HCT116 (cell line): Measurements from ENCODE around the gene PRIMPOL. TPM values are rescaled to one million over a fixed set of nuclear protein-coding genes. Genes with fewer than 3 reads are reported as not detected.

Source experiments
- ATAC-seq: fragments of 200-7000 bp; cut with Tn5 transposase; 2 replicates; pipeline ENCODE4 v1.9.1; 2020; ENCODE audit warnings: mild to moderate bottlenecking, moderate library complexity
- BruUV-seq: library from RNA; stranded (reverse); fragments of 400-500 nt; replicated peaks from 2 replicates; lab custom pipeline; 2021; lab: Mats Ljungman, UMichigan
- CTCF ChIA-PET: fragments of 300-600 bp; sonication (Branson Sonifier 250); formaldehyde crosslinking; loops from one replicate; lab custom pipeline; 2021; ENCODE audit warnings: antibody characterized with exemption; lab: Charles Lee
- POLR2A ChIA-PET: fragments of 300-600, 350-600 bp; sonication (Branson Sonifier 250); formaldehyde crosslinking; loops from one replicate; lab custom pipeline; 2021; ENCODE audit warnings: antibody characterized with exemption; lab: Charles Lee
- RAD21 ChIA-PET, 2 experiments: fragments of 300-600 bp; sonication (Branson Sonifier 250); formaldehyde crosslinking; loops; one replicate each; lab custom pipeline; 2023; ENCODE audit warnings: low total read pairs in 2 of 2; ENCODE audit not compliant: uncharacterized antibody in 2 of 2, unreplicated experiment in 2 of 2, low non-redundant PET in 1 of 2; lab: Charles Lee
- DNase-seq: peaks from one replicate; pipeline ENCODE4 v3.0.0-alpha.2; 2010; ENCODE audit warnings: low read depth, low spot score
- H2AFZ ChIP-seq: fragments of 200-600 bp; shearing (Covaris generic), sonication (generic); 2 replicates; pipeline ENCODE4 v1.6.1; 2017; ENCODE audit warnings: low read depth, mixed run types, mixed read lengths, antibody characterized with exemption, low read length; ENCODE audit not compliant: poor library complexity, severe bottlenecking
- H3K27ac ChIP-seq: 2 replicates; pipeline ENCODE4 v1.5.1; 2012; ENCODE audit warnings: low read depth, low read length
- H3K27me3 ChIP-seq: fragments of 200-600 bp; sonication (generic); 2 replicates; pipeline ENCODE4 v1.6.1; 2016; ENCODE audit warnings: mixed run types, low read length, mixed read lengths; ENCODE audit not compliant: insufficient read depth
- H3K36me3 ChIP-seq, 2 experiments: fragments of 200-500 bp in 1 of 2; fragments of 200-600 bp in 1 of 2; sonication (Bioruptor generic) in 1 of 2; sonication (generic) in 1 of 2; 2 replicates each; pipeline versions ENCODE4 v1.5.1 to v1.6.1; 2014 to 2016; ENCODE audit warnings: low read length in 2 of 2, inconsistent platforms in 1 of 2, mixed read lengths in 1 of 2, mixed run types in 1 of 2; ENCODE audit not compliant: insufficient read depth in 2 of 2, control insufficient read depth in 1 of 2
- H3K4me1 ChIP-seq, 2 experiments: fragments of 200-600 bp in 1 of 2; sonication (generic) in 1 of 2; 2 replicates each; pipeline versions ENCODE4 v1.5.1 to v1.6.1; 2012 to 2017; ENCODE audit warnings: low read length in 2 of 2, inconsistent platforms in 1 of 2, mild to moderate bottlenecking in 1 of 2, mixed read lengths in 1 of 2, mixed run types in 1 of 2, moderate library complexity in 1 of 2; ENCODE audit not compliant: insufficient read depth in 2 of 2, control insufficient read depth in 1 of 2
- H3K4me2 ChIP-seq: fragments of 200-600 bp; sonication (generic); 2 replicates; pipeline ENCODE4 v1.6.1; 2017; ENCODE audit warnings: mixed run types, low read length, mixed read lengths
- H3K4me3 ChIP-seq, 2 experiments: fragments of 200-600 bp in 1 of 2; sonication (generic) in 1 of 2; replicated peaks in 1 of 2; 2 replicates each; pipeline ENCODE4 v1.5.1; 2011 to 2016; ENCODE audit warnings: low read length in 2 of 2, control low read depth in 1 of 2, low read depth in 1 of 2, mild to moderate bottlenecking in 1 of 2, mixed read lengths in 1 of 2, mixed run types in 1 of 2
- H3K79me2 ChIP-seq: fragments of 200-600 bp; sonication (generic); 2 replicates; pipeline ENCODE4 v1.6.1; 2017; ENCODE audit warnings: mild to moderate bottlenecking, mixed run types, low read length, moderate library complexity, mixed read lengths; ENCODE audit not compliant: insufficient read depth
- H3K9ac ChIP-seq: fragments of 200-600 bp; sonication (generic); 2 replicates; pipeline ENCODE4 v1.6.1; 2016; ENCODE audit warnings: low read length, mixed read lengths
- H3K9me2 ChIP-seq: fragments of 200-600 bp; sonication (generic), shearing (Covaris generic); 2 replicates; pipeline ENCODE4 v1.6.1; 2017; ENCODE audit warnings: mixed run types, mild to moderate bottlenecking, moderate library complexity; ENCODE audit not compliant: insufficient read depth
- H3K9me3 ChIP-seq, 2 experiments: fragments of 200-500 bp in 1 of 2; fragments of 200-600 bp in 1 of 2; sonication (Bioruptor generic) in 1 of 2; sonication (generic) in 1 of 2; 2 replicates each; pipeline ENCODE4 v1.6.1; 2014 to 2017; ENCODE audit warnings: low read length in 2 of 2, mixed read lengths in 2 of 2, inconsistent platforms in 1 of 2, low read depth in 1 of 2, mild to moderate bottlenecking in 1 of 2, mixed run types in 1 of 2, moderate library complexity in 1 of 2; ENCODE audit not compliant: control insufficient read depth in 1 of 2, insufficient read depth in 1 of 2
- H4K20me1 ChIP-seq: fragments of 200-600 bp; sonication (generic), shearing (Covaris generic); 2 replicates; pipeline ENCODE4 v1.6.1; 2017; ENCODE audit warnings: mixed run types, mild to moderate bottlenecking, moderate library complexity; ENCODE audit not compliant: insufficient read depth
- ATF3 ChIP-seq: IDR thresholded peaks from 2 replicates; pipeline ENCODE4 v1.6.1; 2012
- CBX3 ChIP-seq: IDR thresholded peaks from 2 replicates; pipeline ENCODE4 v1.6.1; 2012; ENCODE audit warnings: low read depth
- EGR1 ChIP-seq: IDR thresholded peaks from 2 replicates; pipeline ENCODE4 v1.6.1; 2012; ENCODE audit warnings: low read depth
- EZH2phosphoT487 ChIP-seq: fragments of 200-600 bp; IDR thresholded peaks from 2 replicates; pipeline ENCODE4 v1.6.1; 2018; ENCODE audit warnings: antibody characterized with exemption, borderline replicate concordance
- JUND ChIP-seq: IDR thresholded peaks from 2 replicates; pipeline ENCODE4 v1.6.1; 2012
- MAX ChIP-seq: IDR thresholded peaks from 2 replicates; pipeline ENCODE4 v1.6.1; 2012
- REST ChIP-seq: IDR thresholded peaks from 2 replicates; pipeline ENCODE4 v1.6.1; 2012; ENCODE audit warnings: low read depth
- SIN3A ChIP-seq: IDR thresholded peaks from 2 replicates; pipeline ENCODE4 v1.6.1; 2012; ENCODE audit warnings: low read depth
- SP1 ChIP-seq: IDR thresholded peaks from 2 replicates; pipeline ENCODE4 v1.6.1; 2012; ENCODE audit warnings: low read depth
- YY1 ChIP-seq: IDR thresholded peaks from 2 replicates; pipeline ENCODE4 v1.6.1; 2011; ENCODE audit warnings: low read length, low read depth, moderate library complexity, mild to moderate bottlenecking; ENCODE audit not compliant: insufficient replicate concordance; ENCODE audit errors: extremely low read depth
- ZFX ChIP-seq: fragments of 450-650 bp; IDR thresholded peaks from 2 replicates; pipeline ENCODE4 v1.6.1; 2017
- ZNF274 ChIP-seq: fragments of 200-500 bp; sonication (Bioruptor generic); IDR thresholded peaks from 2 replicates; pipeline ENCODE4 v1.6.1; 2014; ENCODE audit warnings: mild to moderate bottlenecking, low read depth, low read length, inconsistent platforms
- intact Hi-C: fragments of 100-400 bp; cut with micrococcal nuclease; formaldehyde crosslinking; loops from 2 replicates; pipeline ENCODE4 v1.10.0; 2022
- total RNA-seq: library from RNA; stranded (reverse); gene quantifications from one replicate; pipeline ENCODE4 v1.2.1, GENCODE V29; 2021; ENCODE audit not compliant: unreplicated experiment

Gene PRIMPOL
- total RNA-seq, 1 experiment from 2014 or later, result 11.3 TPM

GRCh38 chr4:184612074-184612473, 37.5 kb upstream of the PRIMPOL start:
- Histone ChIP-seq H2AFZ (no peak overlapping the region), H3K4me3 (no peak overlapping the region), H3K36me3 (no peaks in the 10 kb centered on the region), H3K9me3 (no peaks in the 10 kb centered on the region), H3K4me1 (no peaks in the 10 kb centered on the region), H3K27me3 (no peaks in the 10 kb centered on the region), H3K9ac (no peak overlapping the region), H3K4me2 (no peak overlapping the region), H4K20me1 (no peaks in the 10 kb centered on the region), H3K9me2 (no peaks in the 10 kb centered on the region), H3K79me2 (no peaks in the 10 kb centered on the region), H3K27ac (no peak overlapping the region)
- TF ChIP-seq SIN3A (no peak), EGR1 (no peak), REST (no peak), SP1 (no peak), YY1 (no peak), MAX (no peak)
- ChIA-PET CTCF (no interaction called here), RAD21 (no interaction called here), POLR2A (no interaction called here)
- DNase-seq, result no peak
- no TSS peak for BruUV-seq
- intact Hi-C loops, result no loop called here
- ATAC-seq, result no peak

GRCh38 chr4:184613405-184613804, 36.1 kb upstream of the PRIMPOL start:
- H3K4me1 ChIP-seq, result no peaks in the 10 kb centered on the region
- H3K27me3 ChIP-seq, result no peaks in the 10 kb centered on the region
- no peak overlapping the region for H3K4me3 ChIP-seq
- intact Hi-C loops, result no loop called here
- no peaks in the 10 kb centered on the region for H3K9me3 ChIP-seq
- ATAC-seq (no peak), DNase-seq (no peak)
- CTCF ChIA-PET, result no interaction called here
- no peak overlapping the region for H3K9ac ChIP-seq
- H3K27ac ChIP-seq, result no peak overlapping the region
- no TSS peak for BruUV-seq
- H3K79me2 ChIP-seq, result no peaks in the 10 kb centered on the region
- POLR2A ChIA-PET, result no interaction called here
- no peaks in the 10 kb centered on the region for H3K9me2 ChIP-seq
- H4K20me1 ChIP-seq, result no peaks in the 10 kb centered on the region
- no peak overlapping the region for H3K4me2 ChIP-seq
- no peak overlapping the region for H2AFZ ChIP-seq
- no peaks in the 10 kb centered on the region for H3K36me3 ChIP-seq
- RAD21 ChIA-PET, result no interaction called here
- TF ChIP-seq SIN3A, result no peak
- no peak for TF ChIP-seq ATF3
- TF ChIP-seq REST, result no peak
- TF ChIP-seq JUND, result no peak
- TF ChIP-seq ZNF274, result no peak
- no peak for TF ChIP-seq ZFX
- TF ChIP-seq EZH2phosphoT487, result no peak
- no peak for TF ChIP-seq YY1
- TF ChIP-seq CBX3, result no peak
